Natural killer cell (primary cell): ENCODE data around the gene NSF. TPM values are rescaled to one million over a fixed set of nuclear protein-coding genes. Genes with fewer than 3 reads are reported as not detected.
A peak's percentile ranks its signal among the peaks of the same experiment; 100 is the strongest.

Experiments used
- ATAC-seq, 3 donors: fragments of 150-1000 bp in 2 of 3; fragments of 200-7000 bp in 1 of 3; cut with Tn5 transposase; 1 replicate in 1 of 3; 2 replicates in 2 of 3; pipeline ENCODE4 v1.10.0; 2021; ENCODE audit warnings: mild to moderate bottlenecking in 2 of 3, moderate library complexity in 2 of 3
- DNase-seq, 2 donors: peaks; one replicate each; pipeline versions ENCODE4 v3.0.0 to v3.0.0-alpha.2; 2013 to 2021; ENCODE audit warnings: mixed read lengths in 1 of 2
- H3K27ac ChIP-seq: one replicate; pipeline ENCODE4 v1.5.1; 2013; ENCODE audit warnings: mild to moderate bottlenecking, low read length
- H3K27me3 ChIP-seq: one replicate; pipeline ENCODE4 v1.6.1; 2013; ENCODE audit warnings: low read length; ENCODE audit not compliant: control insufficient read depth, insufficient read depth
- H3K36me3 ChIP-seq: one replicate; pipeline ENCODE4 v1.6.1; 2013; ENCODE audit warnings: low read length; ENCODE audit not compliant: control insufficient read depth, insufficient read depth
- H3K4me1 ChIP-seq: one replicate; pipeline ENCODE4 v1.6.1; 2013; ENCODE audit warnings: low read length; ENCODE audit not compliant: control insufficient read depth, insufficient read depth
- H3K4me3 ChIP-seq: one replicate; pipeline ENCODE4 v1.5.1; 2013; ENCODE audit warnings: low read length
- H3K9me3 ChIP-seq: one replicate; pipeline ENCODE4 v1.6.1; 2013; ENCODE audit warnings: low read length; ENCODE audit not compliant: control insufficient read depth, insufficient read depth
- H3K27ac Mint-ChIP-seq, 2 donors: one replicate each; pipeline ENCODE4 v1.8.0; 2022; ENCODE audit warnings: mild to moderate bottlenecking in 2 of 2, mixed read lengths in 2 of 2, moderate library complexity in 1 of 2
- H3K27me3 Mint-ChIP-seq, 2 donors: one replicate each; pipeline ENCODE4 v1.8.0; 2022; ENCODE audit warnings: low read depth in 2 of 2, mixed read lengths in 2 of 2
- H3K36me3 Mint-ChIP-seq: one replicate; pipeline ENCODE4 v1.8.0; 2022; ENCODE audit warnings: mixed read lengths
- H3K4me1 Mint-ChIP-seq, 2 donors: one replicate each; pipeline ENCODE4 v1.8.0; 2022; ENCODE audit warnings: mixed read lengths in 2 of 2
- H3K4me3 Mint-ChIP-seq: one replicate; pipeline ENCODE4 v1.8.0; 2022; ENCODE audit warnings: mild to moderate bottlenecking, moderate library complexity, mixed read lengths
- H3K9me3 Mint-ChIP-seq, 2 donors: one replicate each; pipeline ENCODE4 v1.8.0; 2022; ENCODE audit warnings: mixed read lengths in 2 of 2
- WGBS: methylation state at CpG from one replicate; pipeline ENCODE4 v1.1.7; 2013; ENCODE audit warnings: missing lambda C conversion rate; ENCODE audit not compliant: insufficient coverage; 5-methylcytosine and 5-hydroxymethylcytosine counted together
- intact Hi-C: fragments of 100-400 bp; cut with micrococcal nuclease; formaldehyde crosslinking; loops from one replicate; pipeline ENCODE4 v1.14.2; 2022
- total RNA-seq, 4 donors: library from RNA; stranded (reverse); fragments of 120-200 nt in 1 of 4; gene quantifications; one replicate each; pipeline versions ENCODE4 v1.2.3 to v1.2.4, GENCODE V29; 2013 to 2022
- TF ChIP-seq, protein P1 (sequence below): fragments of 200-600 bp; IDR thresholded peaks from one replicate; pipeline ENCODE4 v1.8.0; 2022; ENCODE audit warnings: antibody characterized with exemption

Gene NSF
- total RNA-seq, 3 donors from 2014 or later (not counting 1 experiment from before 2014, with no cell fraction given) = 32.2 to 45.1 (median 39.9) TPM

DNA sequence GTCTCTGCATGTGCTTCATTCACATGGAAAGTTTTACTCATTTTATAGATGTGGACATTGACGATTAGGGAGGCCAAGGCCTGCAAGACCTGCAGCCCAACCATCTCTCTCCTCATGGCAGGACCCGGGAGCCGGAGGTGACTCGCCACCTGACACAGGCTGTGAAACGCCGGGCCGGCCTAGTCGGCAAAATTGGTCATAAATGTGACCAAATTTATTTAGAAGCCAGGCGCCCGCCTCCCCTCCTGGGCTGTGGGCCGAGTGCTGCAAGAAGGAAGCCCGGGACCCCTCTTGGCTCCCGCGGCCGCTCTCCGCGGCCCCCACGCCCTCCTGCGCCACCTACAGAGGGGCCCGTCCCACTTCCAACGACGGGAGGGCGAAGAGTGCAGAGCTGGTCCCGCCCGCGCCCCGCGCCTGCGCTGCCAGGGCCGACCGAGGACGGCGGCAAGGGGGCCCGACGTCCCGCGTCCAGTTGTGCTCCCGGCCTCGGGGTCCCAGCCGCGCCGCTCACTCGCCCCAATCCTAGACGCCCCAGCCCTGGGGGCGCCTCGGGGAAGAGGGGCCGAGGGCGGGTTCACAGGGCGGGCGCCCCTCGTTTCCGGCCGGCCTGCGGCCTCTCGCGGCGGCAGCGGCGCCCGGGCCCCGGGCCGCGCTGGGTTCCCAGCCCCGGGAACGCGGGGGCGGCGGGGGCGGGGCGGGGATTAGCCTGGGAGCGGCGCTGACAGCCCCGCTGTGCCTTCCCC lies 180.5 kb downstream of the NSF start:
- Histone ChIP-seq H3K4me1 (peaks cover 40% of the 10 kb centered on the region), H3K9me3 (no peaks in the 10 kb centered on the region), H3K36me3 (no peaks in the 10 kb centered on the region), H3K27me3 (peaks cover 7% of the 10 kb centered on the region), H3K27ac (no peak overlapping the region), H3K4me3 (peak overlapping the region; percentile 13)
- Mint-ChIP-seq H3K27me3 (peaks cover 3 to 7% of the 10 kb centered on the region in 2 donors), H3K27ac (peak overlapping the region in 1 of 2 donors; percentile 20), H3K4me1 (peaks cover 5 to 6% of the 10 kb centered on the region in 2 donors), H3K4me3 (peak overlapping the region; percentile 77), H3K36me3 (no peaks in the 10 kb centered on the region), H3K9me3 (no peaks in the 10 kb centered on the region)
- DNase-seq (peak in 1 of 2 donors; percentile 57), ATAC-seq (peak; percentile 50 to 62 (median 56))
- intact Hi-C loops = no loop called here
- TF ChIP-seq, protein P1, sequence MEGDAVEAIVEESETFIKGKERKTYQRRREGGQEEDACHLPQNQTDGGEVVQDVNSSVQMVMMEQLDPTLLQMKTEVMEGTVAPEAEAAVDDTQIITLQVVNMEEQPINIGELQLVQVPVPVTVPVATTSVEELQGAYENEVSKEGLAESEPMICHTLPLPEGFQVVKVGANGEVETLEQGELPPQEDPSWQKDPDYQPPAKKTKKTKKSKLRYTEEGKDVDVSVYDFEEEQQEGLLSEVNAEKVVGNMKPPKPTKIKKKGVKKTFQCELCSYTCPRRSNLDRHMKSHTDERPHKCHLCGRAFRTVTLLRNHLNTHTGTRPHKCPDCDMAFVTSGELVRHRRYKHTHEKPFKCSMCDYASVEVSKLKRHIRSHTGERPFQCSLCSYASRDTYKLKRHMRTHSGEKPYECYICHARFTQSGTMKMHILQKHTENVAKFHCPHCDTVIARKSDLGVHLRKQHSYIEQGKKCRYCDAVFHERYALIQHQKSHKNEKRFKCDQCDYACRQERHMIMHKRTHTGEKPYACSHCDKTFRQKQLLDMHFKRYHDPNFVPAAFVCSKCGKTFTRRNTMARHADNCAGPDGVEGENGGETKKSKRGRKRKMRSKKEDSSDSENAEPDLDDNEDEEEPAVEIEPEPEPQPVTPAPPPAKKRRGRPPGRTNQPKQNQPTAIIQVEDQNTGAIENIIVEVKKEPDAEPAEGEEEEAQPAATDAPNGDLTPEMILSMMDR = no peak
- WGBS = 4% methylated on average over 73 of the region's 73 CpGs

DNA sequence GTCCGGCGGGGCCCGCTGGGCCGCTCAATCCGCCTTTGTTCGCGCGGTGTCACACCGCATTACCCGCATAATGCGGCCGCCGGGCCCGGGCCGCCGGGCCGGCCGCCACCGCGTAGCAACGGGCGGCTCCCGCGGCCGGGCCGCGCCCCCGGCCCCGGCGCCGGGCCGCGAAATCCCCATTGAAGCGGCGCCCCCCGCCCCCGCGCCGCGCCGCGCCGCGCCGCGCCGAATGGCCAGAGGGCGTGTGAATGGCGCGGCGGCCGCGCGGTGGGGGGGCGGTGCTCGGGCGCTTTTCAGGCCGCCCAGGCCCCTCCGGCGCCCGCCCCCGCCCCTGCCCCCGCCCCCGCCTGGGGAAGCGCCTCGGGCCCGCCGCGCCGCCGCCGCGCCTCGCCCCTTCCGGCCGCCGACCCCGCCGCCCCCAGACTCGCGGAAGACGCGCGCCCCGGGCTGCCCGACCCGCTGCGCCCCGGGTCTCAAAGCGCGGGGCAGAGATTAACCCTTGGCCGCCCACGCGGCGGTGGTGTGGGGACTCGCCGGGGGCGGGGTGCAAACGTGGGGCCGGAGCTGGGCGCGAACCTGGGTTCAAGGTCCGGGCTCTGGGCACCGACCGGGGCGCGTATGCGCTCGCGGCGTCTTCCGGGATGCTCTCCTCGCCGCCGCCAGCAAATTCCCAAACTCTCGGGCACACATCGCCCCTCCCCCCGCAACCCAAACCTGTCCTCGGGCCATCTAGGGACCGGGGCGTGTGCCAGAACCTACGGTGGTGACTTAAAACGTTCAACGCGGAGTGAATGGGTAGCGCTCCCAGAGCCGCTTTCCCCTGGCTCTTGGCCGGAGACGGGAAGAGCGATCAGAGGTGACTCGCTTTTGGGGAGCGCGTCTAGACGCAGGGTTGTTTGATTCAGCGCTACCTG lies 181.3 kb downstream of the NSF start:
- ATAC-seq (peak; percentile 50 to 69 (median 61)), DNase-seq (peak in 1 of 2 donors; percentile 38)
- WGBS = under 1% methylated on average over 135 of the region's 135 CpGs
- TF ChIP-seq, protein P1 = no peak
- peaks cover 7% of the 10 kb centered on the region for H3K27me3 ChIP-seq
- intact Hi-C loops = no loop called here
- H3K4me3 Mint-ChIP-seq = peak overlapping the region; percentile 49
- H3K9me3 Mint-ChIP-seq = no peaks in the 10 kb centered on the region
- H3K36me3 Mint-ChIP-seq = no peaks in the 10 kb centered on the region
- H3K27ac ChIP-seq = no peak overlapping the region
- H3K27ac Mint-ChIP-seq = no peak overlapping the region
- H3K4me1 ChIP-seq = peaks cover 40% of the 10 kb centered on the region
- peak overlapping the region; percentile 37 for H3K4me3 ChIP-seq
- H3K36me3 ChIP-seq = no peaks in the 10 kb centered on the region
- peaks cover 5 to 6% of the 10 kb centered on the region in 2 donors for H3K4me1 Mint-ChIP-seq
- H3K27me3 Mint-ChIP-seq = peaks cover 4 to 7% of the 10 kb centered on the region in 2 donors
- H3K9me3 ChIP-seq = no peaks in the 10 kb centered on the region

DNA sequence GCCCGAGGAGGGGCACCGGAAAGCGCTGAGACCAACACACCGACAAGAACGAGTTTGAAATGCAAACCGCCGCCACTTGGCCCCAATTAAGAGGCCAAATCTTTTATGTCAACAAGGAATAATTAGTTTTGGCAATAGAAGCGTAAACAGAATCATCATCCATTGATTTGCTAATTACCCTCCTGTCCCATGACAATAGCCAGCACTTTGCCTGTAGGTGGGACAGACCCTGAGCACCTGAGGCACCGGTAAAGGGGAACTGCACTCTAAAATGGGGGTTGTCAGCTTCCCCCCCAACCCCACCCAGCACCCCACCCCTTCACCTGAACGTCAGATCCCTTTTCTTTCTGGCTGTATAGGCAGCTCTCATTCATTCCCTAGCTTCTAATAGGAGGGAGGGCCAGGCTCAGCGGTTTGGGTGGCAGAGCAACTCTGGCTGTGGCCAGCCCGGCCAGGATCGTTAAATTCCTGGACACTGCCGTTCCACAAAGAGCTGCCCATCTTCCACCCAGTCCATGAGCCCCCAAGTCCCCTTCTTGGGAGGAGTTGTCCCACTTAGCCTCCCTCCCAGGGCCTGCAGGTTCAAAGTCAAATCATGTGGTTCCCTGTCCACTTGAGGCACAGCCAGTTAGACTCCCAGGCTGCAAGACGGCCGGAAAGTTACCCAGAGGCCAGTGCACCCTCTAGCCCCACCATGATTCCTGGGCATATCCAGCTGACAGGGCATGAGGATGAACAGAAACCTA lies 182.2 kb downstream of the NSF start:
- no peak overlapping the region for H3K27ac Mint-ChIP-seq
- H3K27ac ChIP-seq = no peak overlapping the region
- no peaks in the 10 kb centered on the region for H3K36me3 ChIP-seq
- ATAC-seq (no peak), DNase-seq (no peak)
- peaks cover 5 to 6% of the 10 kb centered on the region in 2 donors for H3K4me1 Mint-ChIP-seq
- H3K27me3 Mint-ChIP-seq = peaks cover 6 to 7% of the 10 kb centered on the region in 2 donors
- WGBS = 13% methylated on average over 16 of the region's 16 CpGs
- H3K9me3 Mint-ChIP-seq = no peaks in the 10 kb centered on the region
- H3K4me1 ChIP-seq = peaks cover 40% of the 10 kb centered on the region
- intact Hi-C loops = no loop called here
- peak overlapping the region; percentile 37 for H3K4me3 ChIP-seq
- TF ChIP-seq, protein P1 = no peak
- peak overlapping the region; percentile 78 for H3K4me3 Mint-ChIP-seq
- H3K9me3 ChIP-seq = no peaks in the 10 kb centered on the region
- peaks cover 7% of the 10 kb centered on the region for H3K27me3 ChIP-seq
- H3K36me3 Mint-ChIP-seq = no peaks in the 10 kb centered on the region
